HEK293 (cell line): ENCODE results near the gene RITA1.

ENCODE experiments used
- CTCF ChIA-PET: fragments of 350-600 bp; formaldehyde crosslinking; extraction: SDS; loops from one replicate; lab custom pipeline; 2021; ENCODE audit warnings: antibody characterized with exemption; lab: Yijun Ruan, JAX
- POLR2A ChIA-PET: fragments of 300-600 bp; formaldehyde crosslinking; extraction: SDS; loops from one replicate; lab custom pipeline; 2020; ENCODE audit warnings: antibody characterized with exemption, inconsistent platforms; lab: Yijun Ruan, JAX
- H3K27ac ChIP-seq: fragments of 200-500 bp; sonication (Bioruptor generic); 2 replicates; pipeline ENCODE4 v1.5.1; 2014; ENCODE audit warnings: low read depth, low read length, control low read depth, inconsistent platforms; ENCODE audit errors: extremely low read depth
- H3K36me3 ChIP-seq, 2 experiments: fragments of 200-500 bp in 1 of 2; sonication (Bioruptor generic) in 1 of 2; 1 replicate in 1 of 2; 2 replicates in 1 of 2; pipeline ENCODE4 v1.5.1; 2014 to 2017; ENCODE audit warnings: inconsistent platforms in 2 of 2, low read length in 2 of 2; ENCODE audit not compliant: control insufficient read depth in 2 of 2, insufficient read depth in 1 of 2
- H3K4me1 ChIP-seq: fragments of 200-500 bp; sonication (Bioruptor generic); 2 replicates; pipeline ENCODE4 v1.5.1; 2014; ENCODE audit warnings: mild to moderate bottlenecking, low read length, inconsistent platforms; ENCODE audit not compliant: control insufficient read depth, insufficient read depth
- H3K4me3 ChIP-seq: 2 replicates; pipeline ENCODE4 v1.5.1; 2011; ENCODE audit warnings: low read depth, mild to moderate bottlenecking, control low read depth, low read length, moderate library complexity
- H3K9me3 ChIP-seq: fragments of 200-500 bp; sonication (Bioruptor generic); 2 replicates; pipeline ENCODE4 v1.5.1; 2014; ENCODE audit warnings: low read depth, low read length, inconsistent platforms; ENCODE audit not compliant: control insufficient read depth, insufficient read depth
- BCL11B ChIP-seq: fragments of 450-650 bp; formaldehyde crosslinking; IDR thresholded peaks from 2 replicates; pipeline ENCODE4 v1.5.1; 2016; ENCODE audit warnings: low read depth, missing biosample characterization, missing genetic modification characterization
- PRDM1 ChIP-seq: fragments of 450-650 bp; formaldehyde crosslinking; IDR thresholded peaks from 2 replicates; pipeline ENCODE4; 2016; ENCODE audit warnings: missing biosample characterization, missing genetic modification characterization
- REPIN1 ChIP-seq: fragments of 450-650 bp; formaldehyde crosslinking; IDR thresholded peaks from 2 replicates; pipeline ENCODE4 v1.5.1; 2017; ENCODE audit warnings: missing biosample characterization, missing genetic modification characterization, low read depth
- SETDB1 ChIP-seq: IDR thresholded peaks from one replicate; pipeline ENCODE4 v1.6.1; 2017; ENCODE audit warnings: mild to moderate bottlenecking, low read length, moderate library complexity, mixed read lengths; ENCODE audit not compliant: insufficient read length
- ZBTB20 ChIP-seq: fragments of 450-650 bp; formaldehyde crosslinking; IDR thresholded peaks from 2 replicates; pipeline ENCODE4 v1.5.1; 2016; ENCODE audit warnings: missing biosample characterization, missing genetic modification characterization
- ZBTB21 ChIP-seq: fragments of 450-650 bp; formaldehyde crosslinking; IDR thresholded peaks from 2 replicates; pipeline ENCODE4 v1.5.1; 2017; ENCODE audit warnings: missing biosample characterization, missing genetic modification characterization
- ZBTB6 ChIP-seq: fragments of 450-650 bp; formaldehyde crosslinking; IDR thresholded peaks from 2 replicates; pipeline ENCODE4 v1.5.1; 2017; ENCODE audit warnings: missing biosample characterization, missing genetic modification characterization
- ZNF114 ChIP-seq: fragments of 450-650 bp; formaldehyde crosslinking; IDR thresholded peaks from 2 replicates; pipeline ENCODE4 v1.5.0; 2017; ENCODE audit warnings: missing biosample characterization, missing genetic modification characterization
- ZNF140 ChIP-seq: fragments of 450-650 bp; formaldehyde crosslinking; IDR thresholded peaks from 2 replicates; pipeline ENCODE4 v1.5.1; 2016; ENCODE audit warnings: missing biosample characterization, missing genetic modification characterization
- ZNF18 ChIP-seq: fragments of 450-650 bp; formaldehyde crosslinking; IDR thresholded peaks from 2 replicates; pipeline ENCODE4 v1.5.1; 2016; ENCODE audit warnings: missing biosample characterization, missing genetic modification characterization
- ZNF184 ChIP-seq: fragments of 450-650 bp; IDR thresholded peaks from 2 replicates; pipeline ENCODE4 v1.5.1; 2018; ENCODE audit warnings: missing biosample characterization, mild to moderate bottlenecking, missing genetic modification characterization
- ZNF391 ChIP-seq: fragments of 450-650 bp; formaldehyde crosslinking; IDR thresholded peaks from 2 replicates; pipeline ENCODE4 v1.5.1; 2016; ENCODE audit warnings: low read depth, missing biosample characterization, missing genetic modification characterization, borderline replicate concordance
- ZNF404 ChIP-seq: fragments of 450-650 bp; formaldehyde crosslinking; IDR thresholded peaks from 2 replicates; pipeline ENCODE4 v1.5.1; 2017; ENCODE audit warnings: missing biosample characterization, missing genetic modification characterization
- ZNF501 ChIP-seq: fragments of 450-650 bp; formaldehyde crosslinking; IDR thresholded peaks from 2 replicates; pipeline ENCODE4 v1.5.1; 2016; ENCODE audit warnings: missing biosample characterization, missing genetic modification characterization
- ZNF518A ChIP-seq: fragments of 450-650 bp; formaldehyde crosslinking; conservative IDR thresholded peaks from 2 replicates; pipeline ENCODE4 v1.5.1; 2016; ENCODE audit warnings: low read depth, missing biosample characterization, missing genetic modification characterization
- ZNF529 ChIP-seq: fragments of 450-650 bp; formaldehyde crosslinking; IDR thresholded peaks from 2 replicates; pipeline ENCODE4 v1.5.1; 2017; ENCODE audit warnings: missing genetic modification characterization, missing biosample characterization; ENCODE audit not compliant: insufficient replicate concordance
- ZNF624 ChIP-seq: fragments of 450-650 bp; formaldehyde crosslinking; IDR thresholded peaks from 2 replicates; pipeline ENCODE4 v1.5.1; 2017; ENCODE audit warnings: missing biosample characterization, missing genetic modification characterization
- ZNF658 ChIP-seq: fragments of 450-650 bp; formaldehyde crosslinking; IDR thresholded peaks from 2 replicates; pipeline ENCODE4; 2016; ENCODE audit warnings: missing biosample characterization, missing genetic modification characterization
- ZNF704 ChIP-seq: fragments of 450-650 bp; formaldehyde crosslinking; IDR thresholded peaks from 2 replicates; pipeline ENCODE4 v1.5.1; 2016; ENCODE audit warnings: missing biosample characterization, missing genetic modification characterization
- ZNF785 ChIP-seq: fragments of 450-650 bp; formaldehyde crosslinking; IDR thresholded peaks from 2 replicates; pipeline ENCODE4 v1.5.1; 2016; ENCODE audit warnings: missing biosample characterization, missing genetic modification characterization

RITA1 gene

GRCh38 chr12:113144806-113145205 lies 40.7 kb upstream of the RITA1 start (continued):
- no peak for TF ChIP-seq ZBTB20 (tag by site-specific recombination)
- TF ChIP-seq ZNF658 (tag by site-specific recombination), result no peak
- TF ChIP-seq ZNF704 (tag by site-specific recombination), result no peak
- TF ChIP-seq ZNF529 (tag by site-specific recombination), result no peak

GRCh38 chr12:113145720-113146551 lies 39.6 kb upstream of the RITA1 start:
- H3K9me3 ChIP-seq, result no peaks in the 10 kb centered on the region
- 0 out of 2 replicates have a peak, but pooled peaks cover 3% of the 10 kb centered on the region for H3K4me1 ChIP-seq
- H3K4me3 ChIP-seq, result no peak overlapping the region
- H3K27ac ChIP-seq, result no peak overlapping the region
- H3K36me3 ChIP-seq, result no peaks in the 10 kb centered on the region
- ChIA-PET POLR2A (interaction anchor here (0.6 to 0.7 kb wide), 2 partner anchors 8 to 13 kb away, joined by 5 to 8 read pairs; no protein-coding TSS in a partner anchor), CTCF (interaction anchor here (0.8 kb wide), 1 partner anchor 87 kb away, joined by 3 read pairs; no protein-coding TSS in a partner anchor)
- TF ChIP-seq ZNF391 (no peak), ZNF501 (no peak), ZNF529 (tag by site-specific recombination) (no peak), ZNF140 (tag by site-specific recombination) (no peak), ZBTB6 (tag by site-specific recombination) (no peak), PRDM1 (tag by site-specific recombination) (no peak), SETDB1 (no peak), ZBTB21 (tag by site-specific recombination) (no peak), BCL11B (tag by site-specific recombination) (no peak), ZNF404 (tag by site-specific recombination) (no peak), ZNF184 (tag by site-specific recombination) (no peak), ZNF704 (tag by site-specific recombination) (no peak), ZNF624 (tag by site-specific recombination) (no peak), ZNF114 (tag by site-specific recombination) (no peak), ZNF785 (tag by site-specific recombination) (no peak), REPIN1 (tag by site-specific recombination) (no peak)

GRCh38 chr12:113146999-113147398 lies 38.5 kb upstream of the RITA1 start:
- POLR2A ChIA-PET, result no interaction called here
- no peak overlapping the region for H3K4me3 ChIP-seq
- H3K9me3 ChIP-seq, result no peaks in the 10 kb centered on the region
- H3K36me3 ChIP-seq, result no peaks in the 10 kb centered on the region
- no peak overlapping the region for H3K27ac ChIP-seq
- TF ChIP-seq ZNF518A, result no peak
- peak; percentile 65 for TF ChIP-seq SETDB1
- peak; percentile 59; the same call in 1 of the 2 replicates for TF ChIP-seq ZNF18
- CTCF ChIA-PET, result interaction anchor here (0.7 to 2.0 kb wide), 3 partner anchors 15 to 89 kb away, joined by 3 to 7 read pairs (median 3); no protein-coding TSS in a partner anchor
- H3K4me1 ChIP-seq, result 0 out of 2 replicates have a peak, but pooled peaks cover 3% of the 10 kb centered on the region
